Measurements from ENCODE around the gene UNCX.

The UNCX gene

DNA sequence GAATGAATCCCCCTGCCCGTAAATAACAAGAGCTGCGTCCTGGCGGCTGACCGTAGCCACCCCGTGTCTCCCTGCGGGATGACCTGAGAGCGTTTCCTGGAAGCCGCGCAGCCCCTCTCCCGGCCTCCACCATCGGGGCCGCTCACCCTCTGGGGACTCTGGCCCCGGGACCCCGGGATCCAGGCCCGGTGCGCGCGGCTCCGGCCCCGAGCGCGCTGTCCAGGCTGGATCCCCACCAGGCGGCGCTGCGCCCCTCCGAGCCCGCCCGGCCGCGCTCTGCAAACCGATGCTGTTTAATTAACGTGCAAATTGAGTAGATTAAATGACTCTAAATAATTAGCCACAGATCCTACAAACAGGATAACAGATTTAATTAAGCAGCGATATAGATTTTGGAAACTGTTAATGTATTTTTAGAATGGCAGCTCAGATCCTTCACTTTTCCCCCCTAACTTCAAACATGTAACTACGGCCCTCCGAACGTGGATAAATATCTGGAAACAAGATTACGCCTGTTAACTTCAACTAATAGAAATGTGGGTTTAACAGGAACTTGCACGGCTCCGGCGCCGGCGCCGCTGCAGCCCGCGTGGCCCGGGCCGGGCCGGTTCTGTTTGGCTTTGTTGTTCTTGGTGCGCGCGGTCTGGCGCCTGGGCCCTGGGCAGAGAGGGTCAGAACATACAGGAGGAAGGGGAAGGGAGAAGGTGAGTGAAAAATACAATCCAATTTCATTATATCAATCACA is 7.1 kb upstream of the UNCX start:
- H3K4me3 ChIP-seq (ENCODE audit: insufficient read length, low read depth) = no peak overlapping the region
- H3K9ac ChIP-seq (ENCODE audit: insufficient read length, low read depth) = no peak overlapping the region
- TF ChIP-seq ZNF274 (IDR thresholded peaks at IDR 0.05; ENCODE audit: low read depth, low read length) (no peak), YY1 (IDR thresholded peaks at IDR 0.05; ENCODE audit: insufficient read depth, insufficient read length) (no peak)
- no peaks in the 10 kb centered on the region for H3K9me3 ChIP-seq (ENCODE audit: insufficient read depth, low read length)
- H3K27me3 ChIP-seq (ENCODE audit: insufficient read depth, insufficient read length) = peaks cover 93% of the 10 kb centered on the region
- peaks cover 20% of the 10 kb centered on the region for H3K4me1 ChIP-seq (ENCODE audit: insufficient read depth, insufficient read length)
- DNase-seq (ENCODE audit: low read depth, low spot score) = no peak
- H3K36me3 ChIP-seq (ENCODE audit: insufficient read depth, insufficient read length, low read length) = no peaks in the 10 kb centered on the region

GRCh38 chr7:1226186-1226901 is 6.3 kb upstream of the UNCX start:
- no peak for TF ChIP-seq YY1 (IDR thresholded peaks at IDR 0.05; ENCODE audit: insufficient read depth, insufficient read length)
- peak; percentile 49 for TF ChIP-seq SUZ12 (IDR thresholded peaks at IDR 0.05; ENCODE audit: extremely low read depth, insufficient read depth, insufficient read length)
- H3K36me3 ChIP-seq (ENCODE audit: insufficient read depth, insufficient read length, low read length) = no peaks in the 10 kb centered on the region
- no peaks in the 10 kb centered on the region for H3K9me3 ChIP-seq (ENCODE audit: insufficient read depth, low read length)
- peaks cover 24% of the 10 kb centered on the region for H3K4me1 ChIP-seq (ENCODE audit: insufficient read depth, insufficient read length)
- no peak for DNase-seq (ENCODE audit: low read depth, low spot score)
- peak overlapping the region; percentile 32 for H3K9ac ChIP-seq (ENCODE audit: insufficient read length, low read depth)
- peaks cover 94% of the 10 kb centered on the region for H3K27me3 ChIP-seq (ENCODE audit: insufficient read depth, insufficient read length)
- H3K4me3 ChIP-seq (ENCODE audit: insufficient read length, low read depth) = no peak overlapping the region

DNA sequence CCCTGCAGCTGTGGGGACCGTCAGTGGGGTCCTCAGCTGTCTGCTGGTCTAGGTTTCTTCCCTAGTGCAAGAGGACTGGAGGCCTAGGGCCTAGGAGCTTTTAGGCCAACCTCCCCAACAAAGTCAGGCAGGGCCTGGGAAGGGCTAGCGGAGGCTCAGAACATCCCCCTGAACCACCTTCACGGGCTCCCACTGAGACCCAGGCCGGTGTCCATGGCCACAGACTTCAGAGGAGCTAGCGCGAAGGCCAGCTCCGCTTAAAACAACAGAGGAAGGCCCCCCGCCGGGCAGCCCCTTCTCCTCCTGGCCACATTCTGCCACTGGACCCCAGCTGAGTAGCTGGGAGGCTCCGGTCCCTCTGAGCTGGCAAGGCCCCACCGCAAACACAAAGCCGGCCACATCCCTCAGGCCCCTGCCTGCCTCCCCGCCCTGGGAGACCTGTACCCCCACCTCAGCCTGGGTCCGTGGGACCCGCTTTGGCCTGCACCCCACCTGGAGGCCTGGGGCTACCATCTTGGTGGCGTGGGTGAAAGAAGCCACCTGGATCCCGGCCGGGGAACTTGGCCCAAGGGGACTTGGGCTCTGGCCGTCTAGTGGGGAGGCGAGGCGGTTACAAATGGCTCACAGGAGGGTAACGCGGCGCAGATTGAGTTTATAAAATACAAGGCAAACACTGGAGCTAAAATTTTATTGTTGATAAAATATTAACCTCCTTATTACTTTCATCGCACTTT is 5.4 kb upstream of the UNCX start:
- Histone ChIP-seq H3K9ac (ENCODE audit: insufficient read length, low read depth) (peak overlapping the region; percentile 32), H3K4me1 (ENCODE audit: insufficient read depth, insufficient read length) (peaks cover 23% of the 10 kb centered on the region), H3K9me3 (ENCODE audit: insufficient read depth, low read length) (no peaks in the 10 kb centered on the region), H3K36me3 (ENCODE audit: insufficient read depth, insufficient read length, low read length) (no peaks in the 10 kb centered on the region), H3K4me3 (ENCODE audit: insufficient read length, low read depth) (no peak overlapping the region), H3K27me3 (ENCODE audit: insufficient read depth, insufficient read length) (peaks cover 95% of the 10 kb centered on the region)
- DNase-seq (ENCODE audit: low read depth, low spot score) = no peak
- TF ChIP-seq YY1 (IDR thresholded peaks at IDR 0.05; ENCODE audit: insufficient read depth, insufficient read length) = no peak
- no peak for TF ChIP-seq ZNF274 (IDR thresholded peaks at IDR 0.05; ENCODE audit: low read depth, low read length)
- peak; percentile 68 for TF ChIP-seq SUZ12 (IDR thresholded peaks at IDR 0.05; ENCODE audit: extremely low read depth, insufficient read depth, insufficient read length)

DNA sequence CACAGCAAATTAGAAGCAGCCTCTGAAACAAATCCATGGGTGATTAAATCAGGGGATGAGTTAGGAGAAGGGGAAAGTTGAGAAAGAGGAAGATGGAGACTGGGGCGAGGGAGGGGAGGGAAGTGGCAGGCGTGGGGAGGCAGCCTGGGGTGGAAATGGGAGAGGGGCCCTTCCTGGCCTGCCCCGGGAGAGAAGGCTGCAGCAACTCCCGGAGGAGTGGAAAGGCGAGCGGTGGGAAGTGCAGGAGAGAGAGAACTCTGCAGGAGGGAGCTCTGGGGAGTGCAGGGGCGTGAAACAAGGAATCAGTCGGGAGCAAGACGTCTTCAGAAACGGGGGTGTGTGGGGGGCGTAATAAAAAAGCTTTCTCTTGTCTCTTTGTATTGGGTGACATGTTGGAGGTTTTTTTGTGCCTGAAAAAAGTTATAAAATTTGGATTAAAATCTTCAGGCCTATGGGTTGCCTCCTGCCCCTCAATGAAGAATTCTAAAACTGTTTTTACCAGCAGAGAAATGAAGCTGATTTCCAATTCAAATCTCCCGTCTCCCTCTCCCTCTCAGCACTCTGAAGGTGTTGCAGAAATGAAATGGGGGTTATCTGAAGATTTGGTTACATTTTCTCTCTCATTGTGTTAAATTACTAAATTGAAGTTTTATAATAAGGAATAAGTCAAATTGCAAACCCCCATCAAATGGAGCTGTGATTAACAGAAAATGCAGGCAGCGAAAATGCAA is 4.7 kb upstream of the UNCX start:
- H3K36me3 ChIP-seq (ENCODE audit: insufficient read depth, insufficient read length, low read length) = no peaks in the 10 kb centered on the region
- H3K9ac ChIP-seq (ENCODE audit: insufficient read length, low read depth) = no peak overlapping the region
- peaks cover 96% of the 10 kb centered on the region for H3K27me3 ChIP-seq (ENCODE audit: insufficient read depth, insufficient read length)
- peaks cover 21% of the 10 kb centered on the region for H3K4me1 ChIP-seq (ENCODE audit: insufficient read depth, insufficient read length)
- H3K4me3 ChIP-seq (ENCODE audit: insufficient read length, low read depth) = no peak overlapping the region
- no peaks in the 10 kb centered on the region for H3K9me3 ChIP-seq (ENCODE audit: insufficient read depth, low read length)
- no peak for DNase-seq (ENCODE audit: low read depth, low spot score)
- TF ChIP-seq SUZ12 (IDR thresholded peaks at IDR 0.05; ENCODE audit: extremely low read depth, insufficient read depth, insufficient read length) (peak; percentile 76), ZNF274 (IDR thresholded peaks at IDR 0.05; ENCODE audit: low read depth, low read length) (no peak)

GRCh38 chr7:1228545-1229201 is 4.0 kb upstream of the UNCX start:
- TF ChIP-seq SUZ12 (IDR thresholded peaks at IDR 0.05; ENCODE audit: extremely low read depth, insufficient read depth, insufficient read length) = no peak
- TF ChIP-seq YY1 (IDR thresholded peaks at IDR 0.05; ENCODE audit: insufficient read depth, insufficient read length) = no peak
- TF ChIP-seq ZNF274 (IDR thresholded peaks at IDR 0.05; ENCODE audit: low read depth, low read length) = no peak
- DNase-seq (ENCODE audit: low read depth, low spot score) = no peak
- no peak overlapping the region for H3K4me3 ChIP-seq (ENCODE audit: insufficient read length, low read depth)
- no peak overlapping the region for H3K9ac ChIP-seq (ENCODE audit: insufficient read length, low read depth)
- peaks cover 18% of the 10 kb centered on the region for H3K4me1 ChIP-seq (ENCODE audit: insufficient read depth, insufficient read length)
- no peaks in the 10 kb centered on the region for H3K9me3 ChIP-seq (ENCODE audit: insufficient read depth, low read length)
- H3K36me3 ChIP-seq (ENCODE audit: insufficient read depth, insufficient read length, low read length) = no peaks in the 10 kb centered on the region
- H3K27me3 ChIP-seq (ENCODE audit: insufficient read depth, insufficient read length) = peaks cover 95% of the 10 kb centered on the region

GRCh38 chr7:1229202-1229947 is 3.3 kb upstream of the UNCX start:
- H3K27me3 ChIP-seq (ENCODE audit: insufficient read depth, insufficient read length) = peaks cover 95% of the 10 kb centered on the region
- no peaks in the 10 kb centered on the region for H3K36me3 ChIP-seq (ENCODE audit: insufficient read depth, insufficient read length, low read length)
- no peak for DNase-seq (ENCODE audit: low read depth, low spot score)
- no peak overlapping the region for H3K4me3 ChIP-seq (ENCODE audit: insufficient read length, low read depth)
- H3K4me1 ChIP-seq (ENCODE audit: insufficient read depth, insufficient read length) = peaks cover 19% of the 10 kb centered on the region
- TF ChIP-seq YY1 (IDR thresholded peaks at IDR 0.05; ENCODE audit: insufficient read depth, insufficient read length) (no peak), ZNF274 (IDR thresholded peaks at IDR 0.05; ENCODE audit: low read depth, low read length) (no peak), SUZ12 (IDR thresholded peaks at IDR 0.05; ENCODE audit: extremely low read depth, insufficient read depth, insufficient read length) (no peak)
- H3K9ac ChIP-seq (ENCODE audit: insufficient read length, low read depth) = no peak overlapping the region
- H3K9me3 ChIP-seq (ENCODE audit: insufficient read depth, low read length) = no peaks in the 10 kb centered on the region

Data from NT2/D1 (cell line).